A549 treated with CpdA at 1 μM for 4 hours (cell line): ENCODE data around the gene ITGB3. TPM values are rescaled to one million over a fixed set of nuclear protein-coding genes. Genes with fewer than 3 reads are reported as not detected.

Experiments used
- total RNA-seq: library from RNA; stranded (reverse); fragments of 200-300 nt; extraction: Qiagen RNA extraction; gene quantifications from 5 replicates; pipeline ENCODE4 v1.2.3, GENCODE V29; 2022; ENCODE audit warnings: low read depth

ITGB3 gene
- total RNA-seq = 2.7 to 5.8 TPM (median 4.5 TPM) in 5 replicates

GRCh38 chr17:47253541-47254402 is at the start of gene ITGB3:
ITGB3 (plus strand) TSS chr17:47253827; CDS start chr17:47253862, 35 bp downstream.

GRCh38 chr17:47208744-47209488 is 44.7 kb upstream of the ITGB3 start, which contains the start of gene MYL4:
MYL4 (plus strand) TSS chr17:47209348; CDS start chr17:47209423, 75 bp downstream.

GRCh38 chr17:47323382-47324223 is 70.0 kb downstream of the ITGB3 start, which contains the start of gene EFCAB13:
EFCAB13 (plus strand) TSS chr17:47323955; CDS start chr17:47328354, 4,399 bp downstream.

Other genes starting within 250 kb of the ITGB3 start
- gene CDC27, start 64.5 kb upstream of the ITGB3 start, total RNA-seq = 67.8 to 92.8 TPM (median 82.5 TPM) in 5 replicates
- 0.15 TPM in 1 of 5 replicates, not detected in the others for gene MYL4, start 44.5 kb upstream of the ITGB3 start, total RNA-seq
- gene EFCAB13, start 70.1 kb downstream of the ITGB3 start, total RNA-seq = 1.1 to 2.8 TPM (median 2.1 TPM) in 5 replicates